DND-41 (cell line): ENCODE data around the gene HSH2D.

Source experiments
- ATAC-seq: fragments of 200-7000 bp; cut with Tn5 transposase; 3 replicates; pipeline ENCODE4 v1.9.1; 2021; ENCODE audit warnings: low read depth; ENCODE audit not compliant: insufficient read depth
- DNase-seq: peaks from one replicate; pipeline ENCODE4 v3.0.0-alpha.2; 2020
- H2AFZ ChIP-seq: 2 replicates; pipeline ENCODE4 v1.6.0; 2012; ENCODE audit warnings: low read depth, low read length
- H3K27ac ChIP-seq: 2 replicates; pipeline ENCODE4 v1.5.1; 2012; ENCODE audit warnings: low read length, inconsistent platforms
- H3K27me3 ChIP-seq: fragments of 200-600 bp; sonication (generic); 2 replicates; pipeline ENCODE4 v1.6.0; 2012; ENCODE audit warnings: low read length, mild to moderate bottlenecking, inconsistent platforms; ENCODE audit not compliant: insufficient read depth, poor library complexity
- H3K36me3 ChIP-seq: 2 replicates; pipeline ENCODE4 v1.5.1; 2012; ENCODE audit warnings: low read length, inconsistent platforms; ENCODE audit not compliant: insufficient read depth
- H3K4me1 ChIP-seq: 2 replicates; pipeline ENCODE4 v1.5.1; 2012; ENCODE audit warnings: mild to moderate bottlenecking, low read length; ENCODE audit not compliant: insufficient read depth
- H3K4me2 ChIP-seq: 2 replicates; pipeline ENCODE4 v1.6.0; 2012; ENCODE audit warnings: mild to moderate bottlenecking, moderate library complexity, low read length, inconsistent platforms; ENCODE audit not compliant: insufficient read depth
- H3K4me3 ChIP-seq, 2 experiments: fragments of 200-600 bp in 1 of 2; shearing (Covaris generic) in 1 of 2; 2 replicates each; pipeline ENCODE4 v1.5.1; 2012 to 2016; ENCODE audit warnings: inconsistent platforms in 2 of 2, low read length in 2 of 2, mild to moderate bottlenecking in 2 of 2, low read depth in 1 of 2, moderate library complexity in 1 of 2
- H3K79me2 ChIP-seq: 2 replicates; pipeline ENCODE4 v1.6.0; 2012; ENCODE audit warnings: low read length, inconsistent platforms; ENCODE audit not compliant: insufficient read depth
- H3K9ac ChIP-seq: 2 replicates; pipeline ENCODE4 v1.6.0; 2012; ENCODE audit warnings: low read depth, mild to moderate bottlenecking, inconsistent platforms, low read length, moderate library complexity
- H3K9me3 ChIP-seq: 2 replicates; pipeline ENCODE4 v1.5.1; 2012; ENCODE audit warnings: low read length, moderate library complexity, mild to moderate bottlenecking, inconsistent platforms; ENCODE audit not compliant: insufficient read depth, severe bottlenecking
- H4K20me1 ChIP-seq: 2 replicates; pipeline ENCODE4 v1.6.0; 2012; ENCODE audit warnings: low read length; ENCODE audit not compliant: insufficient read depth
- CTCF ChIP-seq: IDR thresholded peaks from 2 replicates; pipeline ENCODE4 v1.5.1; 2012; ENCODE audit warnings: borderline replicate concordance, low read length, moderate library complexity, mild to moderate bottlenecking; ENCODE audit not compliant: poor library complexity, severe bottlenecking; ENCODE audit errors: extremely low read depth
- EZH2 ChIP-seq: IDR thresholded peaks from 3 replicates; pipeline ENCODE4 v1.6.1; 2012; ENCODE audit warnings: borderline replicate concordance, low read depth, mild to moderate bottlenecking, moderate library complexity, low read length, inconsistent platforms; ENCODE audit not compliant: severe bottlenecking

The HSH2D gene

GRCh38 chr19:16154557-16154956 lies 11.1 kb downstream of the HSH2D start:
- Histone ChIP-seq H2AFZ (no peak overlapping the region), H4K20me1 (no peaks in the 10 kb centered on the region; the same call in 1 of the 2 replicates), H3K27me3 (no peaks in the 10 kb centered on the region), H3K9ac (no peak overlapping the region), H3K4me1 (no peaks in the 10 kb centered on the region), H3K4me2 (no peak overlapping the region), H3K4me3 (no peak overlapping the region), H3K27ac (no peak overlapping the region), H3K79me2 (no peaks in the 10 kb centered on the region), H3K36me3 (no peaks in the 10 kb centered on the region), H3K9me3 (no peaks in the 10 kb centered on the region)
- DNase-seq: no peak
- ATAC-seq: no peak
- TF ChIP-seq CTCF (no peak), EZH2 (no peak)

GRCh38 chr19:16155128-16155527 lies 11.6 kb downstream of the HSH2D start:
- no peak for ATAC-seq
- Histone ChIP-seq H3K4me2 (no peak overlapping the region), H3K36me3 (no peaks in the 10 kb centered on the region), H3K79me2 (no peaks in the 10 kb centered on the region), H4K20me1 (no peaks in the 10 kb centered on the region; the same call in 1 of the 2 replicates), H2AFZ (no peak overlapping the region), H3K9me3 (no peaks in the 10 kb centered on the region), H3K9ac (no peak overlapping the region), H3K4me1 (no peaks in the 10 kb centered on the region), H3K4me3 (no peak overlapping the region), H3K27me3 (no peaks in the 10 kb centered on the region), H3K27ac (no peak overlapping the region)
- TF ChIP-seq CTCF (no peak), EZH2 (no peak)
- DNase-seq: no peak

- no peak for TF ChIP-seq CTCF
- TF ChIP-seq EZH2: no peak
- H3K4me1 ChIP-seq: no peaks in the 10 kb centered on the region
- no peak for ATAC-seq
Measured at GRCh38 chr19:16156904-16157303, 13.4 kb downstream of the HSH2D start.

GRCh38 chr19:16157601-16158000 lies 14.1 kb downstream of the HSH2D start:
- no peak for TF ChIP-seq EZH2
- TF ChIP-seq CTCF: no peak
- ATAC-seq (no peak), DNase-seq (no peak)
- H3K27me3 ChIP-seq: no peaks in the 10 kb centered on the region
- no peak overlapping the region for H2AFZ ChIP-seq
- H3K27ac ChIP-seq: no peak overlapping the region
- H3K9ac ChIP-seq: no peak overlapping the region
- no peak overlapping the region for H3K4me2 ChIP-seq
- H4K20me1 ChIP-seq: no peaks in the 10 kb centered on the region; the same call in 1 of the 2 replicates
- no peak overlapping the region for H3K4me3 ChIP-seq
- H3K4me1 ChIP-seq: no peaks in the 10 kb centered on the region
- H3K36me3 ChIP-seq: no peaks in the 10 kb centered on the region
- no peaks in the 10 kb centered on the region for H3K9me3 ChIP-seq
- H3K79me2 ChIP-seq: no peaks in the 10 kb centered on the region

More at GRCh38 chr19:16156904-16157303, 13.4 kb downstream of the HSH2D start:
- Histone ChIP-seq H2AFZ (no peak overlapping the region), H3K9ac (no peak overlapping the region), H3K36me3 (no peaks in the 10 kb centered on the region), H3K4me2 (no peak overlapping the region), H3K4me3 (no peak overlapping the region), H4K20me1 (no peaks in the 10 kb centered on the region; the same call in 1 of the 2 replicates), H3K27me3 (no peaks in the 10 kb centered on the region), H3K27ac (no peak overlapping the region), H3K79me2 (no peaks in the 10 kb centered on the region), H3K9me3 (no peaks in the 10 kb centered on the region)
- no peak for DNase-seq
